Tibial artery (tissue), 4 donors: Measurements from ENCODE around the gene KLK6.

ENCODE experiments used
- DNase-seq, 2 donors: peaks; one replicate each; pipeline ENCODE4 v3.0.0-alpha.2; 2019
- H3K27ac ChIP-seq, 2 donors: fragments of 200-600 bp; sonication (generic) in 1 of 2; 1 replicate in 1 of 2; 2 replicates in 1 of 2; pipeline ENCODE4 v1.5.1; 2018 to 2019; ENCODE audit warnings: mild to moderate bottlenecking in 1 of 2
- H3K27me3 ChIP-seq, 2 donors: fragments of 200-600 bp; sonication (generic) in 1 of 2; one replicate each; pipeline versions ENCODE4 v1.5.1 to v1.6.0; 2016 to 2019
- H3K36me3 ChIP-seq, 3 donors: fragments of 200-600 bp; sonication (generic) in 2 of 3; one replicate each; pipeline ENCODE4 v1.5.1; 2016 to 2019; ENCODE audit warnings: mild to moderate bottlenecking in 2 of 3
- H3K4me1 ChIP-seq, 4 donors: fragments of 200-600 bp; sonication (generic) in 2 of 4; 1 replicate in 3 of 4; 2 replicates in 1 of 4; pipeline ENCODE4 v1.5.1; 2016 to 2019
- H3K4me3 ChIP-seq, 2 donors: fragments of 200-600 bp; sonication (generic) in 1 of 2; 1 replicate in 1 of 2; 2 replicates in 1 of 2; pipeline ENCODE4 v1.5.1; 2018 to 2019; ENCODE audit warnings: mild to moderate bottlenecking in 2 of 2
- H3K9me3 ChIP-seq, 3 donors: fragments of 200-600 bp; sonication (generic) in 1 of 3; one replicate each; pipeline ENCODE4 v1.5.1; 2016 to 2019
- CTCF ChIP-seq, 2 experiments: fragments of 200-600 bp in 1 of 2; fragments of 450-650 bp in 1 of 2; IDR thresholded peaks; one replicate each; pipeline ENCODE4 v1.5.1; 2017 to 2019; ENCODE audit warnings: antibody characterized with exemption in 2 of 2, mild to moderate bottlenecking in 1 of 2, moderate library complexity in 1 of 2
- intact Hi-C: fragments of 100-400 bp; cut with DNase I; formaldehyde crosslinking; loops from one replicate; pipeline ENCODE4 v1.15.0; 2023; ENCODE audit warnings: low total_unique reads

The KLK6 gene

GRCh38 chr19:50944795-50945194 lies 24.6 kb downstream of the KLK6 start:
- H3K36me3 ChIP-seq, result no peaks in the 10 kb centered on the region
- H3K4me1 ChIP-seq, result no peaks in the 10 kb centered on the region
- no peak for DNase-seq
- no peak overlapping the region for H3K27ac ChIP-seq
- no peak for TF ChIP-seq CTCF (IDR thresholded peaks at IDR 0.05)
- intact Hi-C loops, result no loop called here
- peaks cover 0 to under 1% (median 0%) of the 10 kb centered on the region in 3 donors for H3K9me3 ChIP-seq
- H3K27me3 ChIP-seq, result peaks cover 0 to 1% of the 10 kb centered on the region in 2 donors
- H3K4me3 ChIP-seq, result no peak overlapping the region

- intact Hi-C loops, result no loop called here
- no peak for TF ChIP-seq CTCF (IDR thresholded peaks at IDR 0.05)
- Histone ChIP-seq H3K27me3 (no peaks in the 10 kb centered on the region), H3K36me3 (no peaks in the 10 kb centered on the region), H3K9me3 (peaks cover 0 to 8% (median 0%) of the 10 kb centered on the region in 3 donors), H3K4me1 (no peaks in the 10 kb centered on the region), H3K27ac (no peak overlapping the region), H3K4me3 (no peak overlapping the region)
- no peak for DNase-seq
Observed at GRCh38 chr19:50943074-50943828, 26.1 kb downstream of the KLK6 start.

- no peaks in the 10 kb centered on the region for H3K4me1 ChIP-seq
- no peaks in the 10 kb centered on the region for H3K27me3 ChIP-seq
- H3K36me3 ChIP-seq, result no peaks in the 10 kb centered on the region
- no peak for DNase-seq
- no peak for TF ChIP-seq CTCF (IDR thresholded peaks at IDR 0.05)
- intact Hi-C loops, result no loop called here
- H3K9me3 ChIP-seq, result peaks cover 0 to 8% (median 0%) of the 10 kb centered on the region in 3 donors
- no peak overlapping the region for H3K4me3 ChIP-seq
- H3K27ac ChIP-seq, result no peak overlapping the region
Observed at GRCh38 chr19:50939596-50939995, 29.8 kb downstream of the KLK6 start.

GRCh38 chr19:50933640-50934039 lies 35.8 kb downstream of the KLK6 start:
- Histone ChIP-seq H3K27me3 (peaks cover 0 to 25% of the 10 kb centered on the region in 2 donors), H3K27ac (no peak overlapping the region), H3K4me1 (peaks cover 0 to 6% (median 0%) of the 10 kb centered on the region in 4 donors), H3K9me3 (no peaks in the 10 kb centered on the region), H3K36me3 (no peaks in the 10 kb centered on the region), H3K4me3 (no peak overlapping the region)
- TF ChIP-seq CTCF (IDR thresholded peaks at IDR 0.05), result no peak
- intact Hi-C loops, result no loop called here
- DNase-seq, result no peak

GRCh38 chr19:50932690-50933083 lies 36.7 kb downstream of the KLK6 start:
- intact Hi-C loops, result no loop called here
- Histone ChIP-seq H3K36me3 (no peaks in the 10 kb centered on the region), H3K4me3 (no peak overlapping the region), H3K4me1 (peaks cover 0 to 6% (median 0%) of the 10 kb centered on the region in 4 donors), H3K9me3 (no peaks in the 10 kb centered on the region), H3K27ac (no peak overlapping the region), H3K27me3 (peaks cover 0 to 25% of the 10 kb centered on the region in 2 donors)
- TF ChIP-seq CTCF (IDR thresholded peaks at IDR 0.05), result no peak
- no peak for DNase-seq
